ENCODE data around the gene HARBI1.

DNA sequence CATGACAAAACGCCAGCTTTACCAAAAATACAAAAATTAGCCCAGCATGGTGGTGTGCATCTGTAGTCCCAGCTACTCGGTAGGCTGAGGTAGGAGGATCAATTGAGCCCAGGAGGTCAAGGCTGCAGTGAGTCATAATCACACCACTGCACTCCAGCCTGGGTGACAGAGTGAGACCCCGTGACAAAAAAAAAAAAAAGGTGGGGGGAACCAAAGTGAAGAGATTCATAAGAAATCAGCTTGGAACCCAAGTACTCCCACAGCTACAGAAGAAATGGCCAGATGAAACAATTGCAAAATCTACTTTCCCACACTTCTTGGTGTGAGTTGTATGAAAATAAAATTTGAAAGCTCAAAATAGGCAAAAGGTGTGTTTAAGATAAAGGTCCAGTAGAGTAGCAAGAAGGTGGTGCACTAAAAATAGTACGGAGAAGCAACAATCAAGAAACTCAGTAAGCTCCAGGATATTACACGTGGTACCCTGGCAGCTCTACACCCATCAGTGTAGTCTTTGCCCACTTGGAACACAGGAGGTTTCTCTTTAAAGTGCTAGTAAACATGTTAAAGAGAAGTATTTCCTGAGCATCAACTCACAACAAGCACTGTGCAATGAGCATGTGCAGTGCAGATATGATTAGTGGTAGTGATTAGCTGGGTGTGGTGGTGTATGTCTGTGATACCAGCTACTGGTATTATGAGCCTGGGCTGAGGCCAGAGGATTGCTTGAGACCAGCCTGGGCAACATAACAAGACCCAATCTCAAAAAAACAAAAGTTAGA is 5.3 kb downstream of the HARBI1 start:
- TF ChIP-seq ARNTL (CRISPR knock-in tag; IDR thresholded peaks at IDR 0.05; ENCODE audit: borderline replicate concordance, low read depth) (no peak), ZFP3 (CRISPR knock-in tag; IDR thresholded peaks at IDR 0.05) (no peak), SNAI2 (CRISPR knock-in tag; IDR thresholded peaks at IDR 0.05) (no peak), ESRRG (CRISPR knock-in tag; IDR thresholded peaks at IDR 0.05) (no peak), RARB (CRISPR knock-in tag; IDR thresholded peaks at IDR 0.05) (no peak), OSR1 (CRISPR knock-in tag; IDR thresholded peaks at IDR 0.05) (no peak), ZNF70 (CRISPR knock-in tag; IDR thresholded peaks at IDR 0.05) (no peak), TCF4 (CRISPR knock-in tag; IDR thresholded peaks at IDR 0.05; ENCODE audit: borderline replicate concordance) (no peak)

All from SK-N-SH treated with all-trans-retinoic acid at 6 μM for 48 hours (cell line).